ENCODE measurements around the gene ANXA8.

Gene ANXA8

DNA sequence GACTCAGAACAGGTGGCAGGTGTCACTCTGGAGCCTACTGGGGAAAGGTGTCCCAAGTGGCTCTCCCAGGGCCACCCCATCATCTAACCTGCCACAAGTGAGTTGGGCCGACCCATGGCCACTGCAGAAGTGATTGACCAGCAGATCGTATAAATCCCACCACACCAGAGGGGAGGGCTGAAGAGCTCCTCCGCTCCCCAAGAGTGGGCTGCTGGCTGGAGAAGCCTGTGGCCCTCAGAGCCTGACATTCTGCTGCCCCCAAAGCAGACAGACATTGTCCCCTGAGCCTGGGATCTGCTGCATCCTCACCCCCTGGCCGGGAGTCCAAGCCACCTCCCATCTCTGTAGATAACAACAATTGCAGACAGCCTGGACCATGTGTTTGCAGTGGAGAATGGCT, 36.7 kb downstream of the ANXA8 start:
- DNase-seq, result no peak

DNA sequence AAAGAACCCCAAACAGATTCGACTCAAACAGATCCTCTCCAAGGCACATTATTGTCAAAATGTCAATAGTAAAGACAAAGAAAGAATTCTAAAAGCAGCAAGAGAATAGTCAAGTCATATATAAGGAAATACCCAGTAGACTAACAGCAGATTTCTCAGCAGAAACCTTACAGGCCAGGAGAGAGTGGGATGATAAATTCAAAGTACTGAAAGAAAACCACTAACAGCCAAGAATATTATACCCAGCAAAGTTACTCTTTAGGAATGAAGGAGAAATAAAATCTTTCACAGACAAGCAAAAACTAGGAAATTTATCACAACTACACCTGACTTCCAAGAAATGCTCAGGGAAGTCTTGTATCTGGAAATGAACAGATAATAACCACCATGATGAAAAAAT, 38.2 kb downstream of the ANXA8 start:
- DNase-seq, result no peak

DNA sequence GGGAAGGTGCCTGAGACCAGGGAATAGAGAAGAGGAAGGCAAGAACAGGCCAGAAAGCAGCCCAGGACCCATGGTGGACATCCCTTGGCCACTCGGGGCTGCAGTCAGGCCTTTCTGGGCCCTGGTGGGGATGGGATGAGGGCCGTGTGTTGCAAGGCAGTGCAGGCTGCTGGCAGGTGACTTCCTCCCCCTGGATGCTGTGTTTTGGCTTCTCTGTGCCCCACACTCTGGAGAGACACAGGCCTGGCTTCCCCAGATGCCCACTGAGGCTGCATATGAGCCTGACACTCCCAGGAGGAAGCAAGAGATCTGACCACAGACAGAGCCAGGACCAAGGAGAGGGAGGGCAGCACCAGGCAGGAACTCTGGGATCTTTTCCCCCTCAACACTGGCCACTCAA, 39.9 kb downstream of the ANXA8 start:
- no peak for DNase-seq

DNA sequence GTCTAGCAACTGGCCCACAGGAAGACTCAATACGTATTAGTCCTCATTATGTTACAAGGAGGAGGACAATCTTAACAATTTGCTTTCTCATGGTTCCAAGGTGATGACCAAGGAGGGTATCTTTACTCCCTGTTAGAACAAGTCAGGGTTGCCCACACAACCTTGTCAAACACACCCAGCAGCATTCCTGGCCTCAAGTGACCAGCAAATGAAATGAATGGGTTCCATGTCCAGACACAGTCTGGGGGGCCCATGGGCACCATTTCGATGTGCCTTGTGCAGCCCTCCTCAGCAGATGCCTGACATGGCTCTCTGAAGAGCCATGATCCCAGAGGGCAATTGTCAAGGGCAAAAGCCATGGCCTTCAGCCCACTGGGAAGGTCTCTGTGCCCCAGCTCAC, 40.8 kb downstream of the ANXA8 start:
- no peak for DNase-seq

DNA sequence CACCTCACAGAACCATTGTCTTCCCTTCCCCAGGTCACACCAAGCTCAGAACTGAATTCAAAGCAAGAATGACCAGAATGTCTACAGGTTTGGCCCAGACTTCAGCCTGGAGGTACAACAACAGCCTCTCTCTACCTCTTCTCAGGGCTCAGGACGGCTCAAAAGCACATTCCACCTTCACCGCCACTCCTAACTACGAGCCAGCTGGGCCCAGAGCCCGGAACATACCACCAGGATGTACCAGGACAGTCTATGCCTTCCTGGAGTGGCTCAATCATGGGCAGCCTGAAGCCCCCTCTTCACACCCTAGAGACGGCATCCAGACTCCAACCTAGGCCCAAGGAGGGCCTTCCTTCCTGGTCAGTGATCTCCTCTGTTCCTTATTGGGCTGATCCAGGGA, 41.6 kb downstream of the ANXA8 start:
- no peak for DNase-seq

DNA sequence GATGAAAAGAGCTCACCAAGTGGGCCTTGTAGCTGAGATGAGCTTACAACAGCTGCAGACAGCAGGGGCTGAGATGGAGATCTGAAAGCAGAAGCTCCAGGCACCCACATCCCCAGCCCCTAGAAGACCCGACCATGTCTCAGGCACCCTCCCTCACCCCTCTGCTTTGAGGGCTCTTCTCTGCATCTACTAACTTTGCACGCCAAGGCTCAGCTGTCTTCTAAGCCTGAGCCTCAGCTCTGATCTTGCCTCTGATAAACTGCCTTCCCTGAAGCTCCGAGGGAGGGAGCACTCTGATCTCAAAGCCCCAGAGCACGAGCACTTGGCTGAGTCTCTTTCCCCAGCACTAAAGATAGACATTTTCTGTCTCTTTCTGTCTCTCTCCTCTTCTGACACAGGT, 42.0 kb downstream of the ANXA8 start:
- DNase-seq, result no peak

DNA sequence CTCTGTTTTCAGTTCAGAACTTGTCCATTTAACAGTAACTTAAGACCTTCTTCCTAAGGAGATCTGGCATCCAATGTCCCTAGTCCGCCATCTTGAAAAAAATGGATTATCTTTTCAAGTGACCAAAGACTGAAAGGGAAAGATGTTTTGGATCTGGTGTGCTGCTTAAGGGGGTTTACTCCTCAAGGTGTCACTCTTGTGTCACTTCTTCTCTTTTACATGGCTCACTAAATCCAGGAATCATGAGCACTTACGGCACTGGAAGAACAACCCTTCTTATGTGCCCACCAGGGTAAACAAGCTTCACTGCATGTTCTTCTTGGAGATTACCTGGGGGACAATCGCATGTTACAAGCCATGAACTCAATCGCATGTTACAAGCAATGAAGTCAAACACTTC, 43.7 kb downstream of the ANXA8 start:
- no peak for DNase-seq

DNA sequence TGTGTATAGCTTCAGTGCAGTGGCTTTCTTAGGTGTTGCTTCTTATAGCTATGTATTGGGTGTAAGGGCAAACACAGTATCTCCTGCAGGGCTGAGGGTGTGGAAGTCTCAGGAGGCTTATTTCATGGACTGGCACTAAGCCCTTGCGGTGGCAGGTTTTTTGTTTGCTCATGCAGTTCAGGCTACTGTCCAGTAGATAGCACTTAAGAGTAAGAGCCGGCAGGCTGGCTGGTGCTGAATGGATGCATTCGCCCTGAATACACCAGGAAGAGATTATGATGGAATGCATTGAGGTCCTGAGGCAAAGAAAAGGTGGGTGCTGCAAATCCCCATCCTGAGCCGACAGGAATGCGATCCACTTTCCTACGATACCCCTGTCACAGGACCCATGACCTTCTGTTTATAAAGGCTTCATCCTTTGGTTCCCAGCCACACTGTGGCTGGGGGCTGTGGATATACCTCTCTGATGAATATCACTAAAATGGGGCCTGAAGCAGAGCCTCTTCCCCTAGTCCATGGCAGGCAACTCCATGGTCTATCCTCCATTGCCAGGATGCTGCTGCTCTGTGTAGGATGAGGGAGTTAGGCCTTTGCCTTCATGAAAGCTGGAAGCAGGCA, 44.9 kb downstream of the ANXA8 start:
- no peak for DNase-seq

DNA sequence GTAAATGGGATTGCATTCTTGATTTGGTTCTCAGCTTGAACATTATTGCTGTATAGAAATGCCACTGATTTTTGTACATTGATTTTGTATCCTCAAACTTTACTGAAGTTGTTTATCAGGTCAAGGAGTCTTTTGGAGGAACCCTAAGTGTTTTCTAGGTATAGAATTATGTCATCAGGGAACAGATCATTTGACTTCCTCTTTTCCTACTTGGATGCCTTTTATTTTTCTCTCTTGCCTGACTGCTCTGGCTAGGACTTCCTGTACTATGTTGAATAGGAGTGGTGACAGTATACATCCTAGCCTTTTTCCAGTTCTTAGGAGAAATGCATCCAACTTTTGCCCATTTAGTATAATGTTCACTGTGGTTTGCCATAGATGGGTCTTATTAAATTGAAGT, 48.8 kb downstream of the ANXA8 start:
- no peak for DNase-seq

DNA sequence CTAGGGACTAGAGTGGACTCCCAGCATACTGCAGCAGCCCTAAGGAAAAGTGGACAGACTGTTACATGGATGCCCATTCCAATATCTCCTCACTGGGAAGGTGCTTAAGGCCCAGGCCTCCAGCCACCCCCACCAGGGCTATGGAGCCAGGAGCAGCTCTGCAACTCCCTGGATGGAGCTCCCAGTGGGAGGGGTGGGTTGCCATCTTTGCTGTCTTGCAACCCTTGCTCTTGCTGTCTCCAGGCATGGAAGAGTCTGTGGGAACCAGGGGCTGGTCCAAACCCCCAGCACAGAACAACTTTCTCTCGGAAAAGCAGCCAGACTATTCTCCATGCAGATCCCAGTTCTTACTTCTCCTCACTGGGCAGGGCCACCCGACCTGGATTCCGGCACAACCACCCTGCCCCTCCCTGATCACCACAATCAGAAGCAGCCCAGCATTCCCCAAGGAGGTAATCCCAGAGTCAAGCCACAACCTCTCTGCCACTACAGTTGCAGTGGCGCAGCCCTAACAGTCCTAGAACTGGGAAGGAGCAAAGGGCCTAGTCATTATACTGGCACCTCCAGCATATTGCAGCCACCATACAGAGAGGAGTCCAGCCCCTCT, 58.0 kb downstream of the ANXA8 start:
- no peak for DNase-seq

DNA sequence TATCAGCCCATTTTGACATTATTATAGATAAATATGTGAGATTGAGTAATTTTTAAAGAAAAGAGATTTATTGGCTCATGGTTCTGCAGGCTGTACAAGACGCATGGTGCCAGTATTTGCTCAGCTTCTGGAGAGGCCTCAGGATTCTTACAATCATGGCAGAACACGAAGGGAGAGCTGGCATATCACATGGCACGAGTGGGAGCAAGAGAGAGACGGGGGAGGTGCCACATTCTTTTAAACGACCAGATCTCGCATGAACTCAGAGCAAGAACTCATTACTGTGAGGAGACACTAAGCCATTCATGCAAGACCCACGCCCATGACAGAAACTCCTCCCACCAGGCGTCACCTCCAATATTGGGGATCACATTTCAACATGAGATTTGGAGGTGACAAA, 59.7 kb downstream of the ANXA8 start:
- no peak for DNase-seq

DNA sequence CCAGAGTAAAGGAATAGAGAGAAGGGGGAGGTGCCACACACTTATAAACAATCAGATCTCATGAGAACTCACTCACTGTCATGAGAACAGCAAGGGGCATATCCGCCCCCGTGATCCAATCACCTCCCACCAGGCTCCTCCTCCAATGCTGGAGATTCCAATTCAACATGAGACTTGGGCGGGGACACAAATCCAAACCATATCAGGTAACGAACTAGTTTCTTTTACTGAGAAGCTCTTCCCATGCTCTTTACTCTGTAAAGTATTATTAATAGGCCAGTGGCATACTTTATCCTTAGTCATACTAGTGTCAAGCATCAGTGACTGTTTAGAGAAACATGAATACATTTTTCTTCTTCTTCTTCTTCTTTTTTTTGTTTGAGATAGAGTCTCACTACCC, 60.4 kb downstream of the ANXA8 start:
- DNase-seq, result no peak

DNA sequence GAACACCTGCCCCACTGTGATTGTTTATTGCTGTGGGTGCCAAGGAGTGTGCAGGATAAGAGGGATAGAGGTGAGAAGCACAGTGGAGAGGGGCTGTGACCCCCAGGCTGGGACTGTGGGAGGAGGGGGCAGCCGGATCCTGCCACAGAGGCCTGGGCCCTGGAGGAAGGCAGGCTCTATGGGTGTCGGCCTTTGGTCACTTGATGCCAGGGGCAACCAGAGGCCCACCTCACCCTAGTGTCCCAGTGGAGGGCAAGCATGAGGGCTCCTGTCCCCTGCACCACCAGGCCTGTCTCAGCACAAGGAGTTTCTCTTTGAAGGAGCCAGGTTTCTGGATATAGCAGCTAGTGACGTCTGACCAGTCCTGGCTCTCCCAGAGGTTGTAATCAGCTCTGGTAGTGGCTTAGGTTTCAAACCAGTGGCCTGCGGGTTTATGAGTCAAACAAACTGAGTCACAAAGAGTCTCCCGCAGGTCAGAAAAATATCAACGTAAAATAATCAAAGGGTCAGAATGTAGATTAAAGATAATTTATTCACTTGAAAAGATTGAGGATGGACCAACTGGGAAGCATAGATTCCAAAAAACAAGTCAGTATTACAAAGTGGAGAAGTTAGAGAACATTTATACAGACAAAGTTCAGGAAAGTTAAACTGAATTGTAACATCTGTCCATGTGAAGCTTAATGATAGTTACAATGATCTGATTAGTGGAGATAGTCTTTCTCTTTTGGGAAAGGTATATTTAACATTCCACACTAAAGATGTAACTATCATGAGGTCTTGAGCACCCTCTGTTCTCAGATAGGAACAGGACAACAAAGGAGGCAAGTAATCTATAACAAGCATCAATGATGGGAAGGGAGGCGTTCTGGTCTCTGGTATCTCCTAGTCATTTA, 62.6 kb downstream of the ANXA8 start:
- no peak for DNase-seq

DNA sequence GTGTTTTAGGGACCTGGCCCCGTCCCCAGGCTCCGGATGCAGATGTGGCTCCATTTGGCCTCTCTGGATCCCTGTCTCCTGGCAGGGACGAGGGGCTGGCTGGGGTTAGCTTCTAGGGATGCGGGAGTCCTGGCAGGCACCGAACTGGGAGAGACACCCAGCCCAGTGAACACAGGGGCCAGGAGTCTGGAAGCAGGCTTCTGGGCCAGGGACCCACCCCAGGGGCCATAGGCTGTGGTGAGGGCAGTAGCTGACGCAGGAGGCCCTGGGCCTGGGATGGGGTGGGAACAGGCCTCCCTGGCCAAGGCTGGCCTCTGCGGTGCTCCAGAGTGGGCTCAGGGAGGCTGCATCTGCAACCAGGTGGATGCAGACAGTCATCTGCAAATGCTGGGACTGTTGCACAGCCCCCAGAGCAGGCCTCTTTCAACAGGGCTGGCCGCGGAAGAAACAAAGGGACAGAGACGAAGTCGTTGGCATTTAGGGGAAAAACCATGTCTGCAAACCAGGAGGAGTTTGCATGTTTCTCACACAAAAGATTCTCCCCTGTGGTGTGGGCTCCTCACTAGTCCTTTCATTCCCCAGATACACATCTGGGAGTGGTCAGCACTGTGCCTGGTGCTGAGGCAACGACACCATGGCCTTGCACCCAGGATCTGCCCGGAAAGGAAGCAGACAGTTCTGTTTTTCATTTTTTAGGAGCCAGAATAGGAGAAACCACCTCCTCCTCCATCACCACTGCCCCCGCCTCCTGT, 63.4 kb downstream of the ANXA8 start:
- DNase-seq, result no peak

DNA sequence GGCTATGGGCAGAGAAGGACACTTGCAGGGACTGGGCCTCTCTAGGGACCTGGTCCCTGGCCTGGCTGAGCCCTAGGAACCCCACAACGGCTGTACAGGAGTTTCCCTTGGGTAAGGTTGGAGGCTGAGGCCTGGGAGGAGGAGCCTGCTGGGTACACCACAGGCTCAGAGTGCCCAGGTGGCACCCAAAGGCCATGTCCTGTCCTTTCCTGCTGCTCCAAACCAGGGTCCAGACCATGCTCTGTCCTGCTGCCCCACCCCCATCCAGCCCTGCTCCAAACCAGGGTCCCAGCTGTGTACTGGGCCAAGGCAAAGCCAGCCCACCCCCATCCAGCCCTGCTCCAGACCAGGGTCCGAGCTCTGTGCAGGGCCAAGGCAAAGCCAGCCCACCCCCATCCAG, 64.5 kb downstream of the ANXA8 start:
- DNase-seq, result no peak

DNA sequence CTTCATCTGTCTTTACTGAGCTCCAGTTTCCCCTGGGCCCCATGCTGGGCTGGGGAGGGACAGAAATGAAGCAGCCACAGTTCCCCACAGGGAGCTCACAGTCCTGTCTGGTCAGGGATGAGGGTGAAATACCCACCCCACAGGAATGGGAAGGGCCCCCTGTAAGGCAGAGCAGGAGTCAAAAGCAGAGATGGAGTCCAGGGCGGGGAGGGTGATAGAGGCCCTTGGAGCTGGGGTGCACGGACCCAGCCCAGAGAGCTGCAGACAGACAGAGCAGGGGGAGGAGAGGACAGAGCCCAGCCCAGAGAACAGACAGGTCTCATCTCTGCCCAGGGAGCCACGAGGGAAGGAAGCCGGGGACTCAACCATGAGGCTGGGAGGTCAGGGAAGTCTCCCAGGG, 64.9 kb downstream of the ANXA8 start:
- DNase-seq, result no peak

DNA sequence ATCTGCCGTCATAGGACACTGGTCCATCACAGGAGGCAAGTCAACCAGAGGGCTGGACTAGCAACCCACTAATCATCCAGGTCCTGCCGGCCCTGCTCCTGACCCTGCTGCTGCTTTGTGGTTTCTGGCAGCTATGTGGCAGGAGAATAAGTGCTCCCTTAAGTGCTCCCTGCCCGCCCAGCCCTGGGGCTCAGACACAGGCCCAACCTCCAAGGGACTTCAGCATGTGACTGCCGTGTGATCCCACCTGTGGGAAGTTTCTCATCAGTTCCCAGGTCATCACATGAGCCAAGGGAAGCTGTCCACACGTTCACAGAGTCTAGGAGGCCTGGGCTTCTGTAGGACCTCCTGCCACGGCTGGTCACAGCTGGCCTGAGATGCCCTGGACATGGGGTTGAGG, 65.6 kb downstream of the ANXA8 start:
- DNase-seq, result no peak

All from activated gamma-delta T cell (primary cell).